GM12874 (cell line): ENCODE measurements around the gene ABCF3.

Source experiments
- CTCF ChIP-seq: IDR thresholded peaks from 2 replicates; pipeline ENCODE4 v1.5.1; 2011; ENCODE audit warnings: low read depth, mild to moderate bottlenecking, control low read depth, low read length, moderate library complexity; ENCODE audit not compliant: insufficient read depth

ABCF3 gene

GRCh38 chr3:184230603-184231528 is 44.9 kb downstream of the ABCF3 start:
- TF ChIP-seq CTCF: no peak

- no peak for TF ChIP-seq CTCF
These were observed 45.7 kb downstream of the ABCF3 start for GRCh38 chr3:184231671-184232070.

- no peak for TF ChIP-seq CTCF
These were observed 47.3 kb downstream of the ABCF3 start for GRCh38 chr3:184233127-184233843.

- no peak for TF ChIP-seq CTCF
These were observed 48.2 kb downstream of the ABCF3 start for GRCh38 chr3:184234224-184234623.

- no peak for TF ChIP-seq CTCF
These were observed 48.8 kb downstream of the ABCF3 start for GRCh38 chr3:184234671-184235380.

- TF ChIP-seq CTCF: no peak
These were observed 49.5 kb downstream of the ABCF3 start for GRCh38 chr3:184235381-184236032.

GRCh38 chr3:184236033-184236410 is 50.0 kb downstream of the ABCF3 start:
- TF ChIP-seq CTCF: no peak
